GM12878 (cell line): ENCODE measurements around the gene YIPF6.

ENCODE experiments used
- BACH1 ChIP-seq: fragments of 450-650 bp; IDR thresholded peaks from 2 replicates; pipeline ENCODE4 v1.6.1; 2017; ENCODE audit warnings: mild to moderate bottlenecking, borderline replicate concordance
- HDAC2 ChIP-seq: fragments of 200-600 bp; sonication (generic); IDR thresholded peaks from 2 replicates; pipeline ENCODE4 v1.6.1; 2017
- POLR2A ChIP-seq: IDR thresholded peaks from 2 replicates; pipeline ENCODE4 v1.6.1; 2011; ENCODE audit warnings: low read depth, mild to moderate bottlenecking, low read length
- SREBF1 ChIP-seq: IDR thresholded peaks from 2 replicates; pipeline ENCODE4 v1.6.1; 2012; ENCODE audit warnings: mild to moderate bottlenecking, low read length
- ZNF207 ChIP-seq: fragments of 450-650 bp; IDR thresholded peaks from 2 replicates; pipeline ENCODE4 v1.6.1; 2014; ENCODE audit warnings: antibody characterized with exemption, mild to moderate bottlenecking, borderline replicate concordance
- TF ChIP-seq, protein P1 (sequence below): fragments of 450-650 bp; IDR thresholded peaks from 2 replicates; pipeline ENCODE4 v1.6.1; 2018; ENCODE audit warnings: borderline replicate concordance, mild to moderate bottlenecking; ENCODE audit not compliant: partially characterized antibody

DNA sequence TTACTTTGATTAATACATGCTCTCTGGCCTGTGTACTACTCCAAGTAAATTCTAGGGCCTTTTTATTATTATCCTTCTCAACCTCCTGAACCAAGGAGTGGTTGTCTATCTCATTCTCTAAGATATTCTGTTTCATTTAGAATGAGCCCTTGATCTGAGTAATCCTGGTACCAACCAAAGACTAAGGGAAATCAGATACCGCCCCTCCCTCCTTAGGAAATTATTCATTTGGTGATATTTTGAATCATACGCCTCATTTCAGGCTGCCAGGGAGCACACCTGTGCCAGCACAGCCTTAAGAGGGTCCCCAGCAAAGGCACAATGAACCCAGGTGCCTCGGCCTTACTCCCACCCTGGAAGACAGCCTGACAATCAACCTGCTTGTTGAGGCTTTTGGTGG, 75.4 kb downstream of the YIPF6 start:
- TF ChIP-seq BACH1 (no peak), HDAC2 (no peak), SREBF1 (no peak), ZNF207 (no peak), POLR2A (no peak)
- TF ChIP-seq, protein P1, sequence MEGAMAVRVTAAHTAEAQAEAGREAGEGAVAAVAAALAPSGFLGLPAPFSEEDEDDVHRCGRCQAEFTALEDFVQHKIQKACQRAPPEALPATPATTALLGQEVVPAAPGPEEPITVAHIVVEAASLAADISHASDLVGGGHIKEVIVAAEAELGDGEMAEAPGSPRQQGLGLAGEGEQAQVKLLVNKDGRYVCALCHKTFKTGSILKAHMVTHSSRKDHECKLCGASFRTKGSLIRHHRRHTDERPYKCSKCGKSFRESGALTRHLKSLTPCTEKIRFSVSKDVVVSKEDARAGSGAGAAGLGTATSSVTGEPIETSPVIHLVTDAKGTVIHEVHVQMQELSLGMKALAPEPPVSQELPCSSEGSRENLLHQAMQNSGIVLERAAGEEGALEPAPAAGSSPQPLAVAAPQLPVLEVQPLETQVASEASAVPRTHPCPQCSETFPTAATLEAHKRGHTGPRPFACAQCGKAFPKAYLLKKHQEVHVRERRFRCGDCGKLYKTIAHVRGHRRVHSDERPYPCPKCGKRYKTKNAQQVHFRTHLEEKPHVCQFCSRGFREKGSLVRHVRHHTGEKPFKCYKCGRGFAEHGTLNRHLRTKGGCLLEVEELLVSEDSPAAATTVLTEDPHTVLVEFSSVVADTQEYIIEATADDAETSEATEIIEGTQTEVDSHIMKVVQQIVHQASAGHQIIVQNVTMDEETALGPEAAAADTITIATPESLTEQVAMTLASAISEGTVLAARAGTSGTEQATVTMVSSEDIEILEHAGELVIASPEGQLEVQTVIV, result no peak
